ENCODE results near the gene KCNN1. TPM values are rescaled to one million over a fixed set of nuclear protein-coding genes. Genes with fewer than 3 reads are reported as not detected.

Gene KCNN1
- total and polyA plus RNA-seq, 2 of the 4 experiments (the other 2 are of a cell fraction): 0.09 TPM; not detected in 1

- H4K5ac ChIP-seq (ENCODE audit: low read depth, low read length): no peak overlapping the region
- no peak overlapping the region for H3K4me2 ChIP-seq (ENCODE audit: low read depth, low read length)
- TF ChIP-seq MAZ (IDR thresholded peaks at IDR 0.05; ENCODE audit: borderline replicate concordance, low read depth, low read length) (no peak), NFE2L2 (IDR thresholded peaks at IDR 0.05; ENCODE audit: low read depth, low read length) (no peak), CEBPB (IDR thresholded peaks at IDR 0.05; ENCODE audit: low read depth, low read length) (no peak), RCOR1 (IDR thresholded peaks at IDR 0.05; ENCODE audit: insufficient replicate concordance, low read length) (no peak), RFX5 (IDR thresholded peaks at IDR 0.05; ENCODE audit: low read depth, low read length) (no peak), MAFK (IDR thresholded peaks at IDR 0.05; ENCODE audit: low read depth, low read length) (no peak), SMC3 (IDR thresholded peaks at IDR 0.05; ENCODE audit: low read depth, low read length) (no peak), POLR2A (IDR thresholded peaks at IDR 0.05; ENCODE audit: low read depth, low read length) (no peak), BHLHE40 (IDR thresholded peaks at IDR 0.05; ENCODE audit: low read depth, low read length) (no peak), CHD1 (IDR thresholded peaks at IDR 0.05; ENCODE audit: low read depth, low read length) (no peak), RAD21 (IDR thresholded peaks at IDR 0.05; ENCODE audit: low read length) (no peak), MXI1 (IDR thresholded peaks at IDR 0.05; ENCODE audit: borderline replicate concordance, low read depth, low read length) (no peak), FOS (IDR thresholded peaks at IDR 0.05; ENCODE audit: low read depth, low read length) (no peak), USF2 (IDR thresholded peaks at IDR 0.05; ENCODE audit: low read depth, low read length) (no peak)
- TF ChIP-seq, protein P1, sequence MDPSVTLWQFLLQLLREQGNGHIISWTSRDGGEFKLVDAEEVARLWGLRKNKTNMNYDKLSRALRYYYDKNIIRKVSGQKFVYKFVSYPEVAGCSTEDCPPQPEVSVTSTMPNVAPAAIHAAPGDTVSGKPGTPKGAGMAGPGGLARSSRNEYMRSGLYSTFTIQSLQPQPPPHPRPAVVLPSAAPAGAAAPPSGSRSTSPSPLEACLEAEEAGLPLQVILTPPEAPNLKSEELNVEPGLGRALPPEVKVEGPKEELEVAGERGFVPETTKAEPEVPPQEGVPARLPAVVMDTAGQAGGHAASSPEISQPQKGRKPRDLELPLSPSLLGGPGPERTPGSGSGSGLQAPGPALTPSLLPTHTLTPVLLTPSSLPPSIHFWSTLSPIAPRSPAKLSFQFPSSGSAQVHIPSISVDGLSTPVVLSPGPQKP (IDR thresholded peaks at IDR 0.05; ENCODE audit: borderline replicate concordance, low read depth, low read length): no peak
- TF ChIP-seq, protein P2, sequence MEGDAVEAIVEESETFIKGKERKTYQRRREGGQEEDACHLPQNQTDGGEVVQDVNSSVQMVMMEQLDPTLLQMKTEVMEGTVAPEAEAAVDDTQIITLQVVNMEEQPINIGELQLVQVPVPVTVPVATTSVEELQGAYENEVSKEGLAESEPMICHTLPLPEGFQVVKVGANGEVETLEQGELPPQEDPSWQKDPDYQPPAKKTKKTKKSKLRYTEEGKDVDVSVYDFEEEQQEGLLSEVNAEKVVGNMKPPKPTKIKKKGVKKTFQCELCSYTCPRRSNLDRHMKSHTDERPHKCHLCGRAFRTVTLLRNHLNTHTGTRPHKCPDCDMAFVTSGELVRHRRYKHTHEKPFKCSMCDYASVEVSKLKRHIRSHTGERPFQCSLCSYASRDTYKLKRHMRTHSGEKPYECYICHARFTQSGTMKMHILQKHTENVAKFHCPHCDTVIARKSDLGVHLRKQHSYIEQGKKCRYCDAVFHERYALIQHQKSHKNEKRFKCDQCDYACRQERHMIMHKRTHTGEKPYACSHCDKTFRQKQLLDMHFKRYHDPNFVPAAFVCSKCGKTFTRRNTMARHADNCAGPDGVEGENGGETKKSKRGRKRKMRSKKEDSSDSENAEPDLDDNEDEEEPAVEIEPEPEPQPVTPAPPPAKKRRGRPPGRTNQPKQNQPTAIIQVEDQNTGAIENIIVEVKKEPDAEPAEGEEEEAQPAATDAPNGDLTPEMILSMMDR (conservative IDR thresholded peaks at IDR 0.05; ENCODE audit: low read depth, low read length): no peak
- no peaks in the 10 kb centered on the region for H4K20me1 ChIP-seq (ENCODE audit: insufficient read depth, low read length)
- H2AK5ac ChIP-seq (ENCODE audit: low read depth, low read length): no peak overlapping the region
- in situ Hi-C loops (cut with MboI; ENCODE audit: low sequenced_read_pairs): loop anchor here (5.0 kb wide), 1 partner anchor 45 kb away; no protein-coding TSS in a partner anchor
- no peak overlapping the region for H4K91ac ChIP-seq (ENCODE audit: insufficient read depth, low read depth, low read length)
- no peaks in the 10 kb centered on the region for H3K9me1 ChIP-seq (ENCODE audit: insufficient read depth, low read length)
- intact Hi-C loops (cut with micrococcal nuclease): no loop called here
- H2AK9ac ChIP-seq (replicated peaks; ENCODE audit: low read depth, low read length, poor library complexity): no peak overlapping the region
- no peak overlapping the region for H2AFZ ChIP-seq (replicated peaks; ENCODE audit: low read length, poor library complexity)
- WGBS, 2 experiments (ENCODE audit: extremely low coverage in 2 of 2, insufficient read length in 1 of 2): no CpG with 5 or more reads among the region's 3 CpGs
- H3K27ac ChIP-seq (ENCODE audit: insufficient read depth, low read length): no peak overlapping the region
- no peak overlapping the region for H3K18ac ChIP-seq (ENCODE audit: low read depth, low read length)
- H3K14ac ChIP-seq (replicated peaks; ENCODE audit: low read depth, low read length): no peak overlapping the region
- H3K56ac ChIP-seq (ENCODE audit: extremely low read depth, insufficient read depth, low read length): no peak overlapping the region
- H3K23ac ChIP-seq (ENCODE audit: low read depth, low read length): no peak overlapping the region
- H2BK20ac ChIP-seq (ENCODE audit: low read depth, low read length): no peak overlapping the region
- no peaks in the 10 kb centered on the region for H3K36me3 ChIP-seq (ENCODE audit: control insufficient read depth, insufficient read depth, low read length)
- no peak for DNase-seq
- H3K79me1 ChIP-seq (ENCODE audit: low read depth in 1 of 2, low read length in 2 of 2): no peaks in the 10 kb centered on the region
- no peak overlapping the region for H2BK15ac ChIP-seq (ENCODE audit: low read depth, low read length)
- H4K8ac ChIP-seq (ENCODE audit: low read depth in 2 of 2, low read length in 2 of 2): no peak overlapping the region
- no peak for ATAC-seq (ENCODE audit: low read depth)
- no peak overlapping the region for H2BK120ac ChIP-seq (ENCODE audit: low read depth, low read length)
- ChIA-PET CTCF (no interaction called here), POLR2A (ENCODE audit: unreplicated experiment) (no interaction called here)
- no peak overlapping the region for H3K9ac ChIP-seq (ENCODE audit: low read depth, low read length)
- H3K4ac ChIP-seq (ENCODE audit: low read depth, low read length): no peak overlapping the region
- H3K4me3 ChIP-seq (ENCODE audit: insufficient read depth, low read depth, low read length): no peak overlapping the region
- no peaks in the 10 kb centered on the region for H3K4me1 ChIP-seq (ENCODE audit: control insufficient read depth, insufficient read depth, low read length)
- no peak overlapping the region for H2BK5ac ChIP-seq (ENCODE audit: low read depth, low read length, poor library complexity, severe bottlenecking)
- H3K27me3 ChIP-seq (ENCODE audit: control insufficient read depth, insufficient read depth, low read length): peaks cover 3% of the 10 kb centered on the region; the same call in 1 of the 2 replicates
- H3K9me3 ChIP-seq (ENCODE audit: control insufficient read depth, insufficient read depth, low read length): peaks cover 2% of the 10 kb centered on the region
- dilution Hi-C loops (cut with HindIII; ENCODE audit: low sequenced_read_pairs, unreplicated experiment): no loop called here
- no TSS peak for BruUV-seq (replicated peaks)
Measured at GRCh38 chr19:17922138-17922537, 44.8 kb upstream of the KCNN1 start.

Measured in IMR-90 (cell line).